ENCODE data around the gene TRPV4. TPM values are rescaled to one million over a fixed set of nuclear protein-coding genes. Genes with fewer than 3 reads are reported as not detected.

TRPV4 gene
- total RNA-seq, 2 experiments from 2014 or later: 2.1 TPM; not detected in 1

- Histone ChIP-seq H3K4me1 (ENCODE audit: insufficient read depth, low read length, poor library complexity, severe bottlenecking) (no peaks in the 10 kb centered on the region), H3K36me3 (ENCODE audit: insufficient read depth, low read length) (no peaks in the 10 kb centered on the region), H3K27ac (ENCODE audit: low read depth, low read length, poor library complexity, severe bottlenecking) (no peak overlapping the region), H2AFZ (ENCODE audit: low read length) (no peak overlapping the region), H4K20me1 (ENCODE audit: insufficient read depth, low read length) (no peaks in the 10 kb centered on the region), H3K4me2 (ENCODE audit: low read length) (no peak overlapping the region), H3K4me3 (ENCODE audit: low read depth, low read length, poor library complexity, severe bottlenecking) (no peak overlapping the region), H3K79me2 (ENCODE audit: insufficient read depth, low read depth, low read length) (no peaks in the 10 kb centered on the region), H3K9me3 (ENCODE audit: low read length) (no peaks in the 10 kb centered on the region), H3K9me2 (ENCODE audit: insufficient read depth, low read length) (no peaks in the 10 kb centered on the region)
- no peak for DNase-seq (ENCODE audit: low spot score)
- intact Hi-C loops (cut with micrococcal nuclease; ENCODE audit: unreplicated experiment): no loop called here
- ChIA-PET POLR2A (no interaction called here), CTCF (ENCODE audit: unreplicated experiment) (no interaction called here)
- no TSS peak for BruUV-seq (replicated peaks)
- TF ChIP-seq CTCF (conservative IDR thresholded peaks at IDR 0.05; ENCODE audit: low read length) (no peak), EZH2phosphoT487 (IDR thresholded peaks at IDR 0.05; ENCODE audit: borderline replicate concordance, low read depth, low read length) (no peak)
Measured at GRCh38 chr12:109807954-109808643, 25.1 kb downstream of the TRPV4 start.

- H3K9me3 ChIP-seq (ENCODE audit: low read length): no peaks in the 10 kb centered on the region
- DNase-seq (ENCODE audit: low spot score): peak; percentile 62
- peak; percentile 98 for TF ChIP-seq CTCF (conservative IDR thresholded peaks at IDR 0.05; ENCODE audit: low read length)
- no peak for TF ChIP-seq EZH2phosphoT487 (IDR thresholded peaks at IDR 0.05; ENCODE audit: borderline replicate concordance, low read depth, low read length)
- no TSS peak for BruUV-seq (replicated peaks)
- CTCF ChIA-PET (ENCODE audit: unreplicated experiment): interaction anchor here (0.6 to 1.3 kb wide), 4 partner anchors 36 to 74 kb away, joined by 3 to 5 read pairs (median 4); no protein-coding TSS in a partner anchor
- no peaks in the 10 kb centered on the region for H3K79me2 ChIP-seq (ENCODE audit: insufficient read depth, low read depth, low read length)
- H2AFZ ChIP-seq (ENCODE audit: low read length): no peak overlapping the region
- no peaks in the 10 kb centered on the region for H4K20me1 ChIP-seq (ENCODE audit: insufficient read depth, low read length)
- H3K9me2 ChIP-seq (ENCODE audit: insufficient read depth, low read length): no peaks in the 10 kb centered on the region
- H3K4me2 ChIP-seq (ENCODE audit: low read length): no peak overlapping the region
- no peak overlapping the region for H3K4me3 ChIP-seq (ENCODE audit: low read depth, low read length, poor library complexity, severe bottlenecking)
- no peak overlapping the region for H3K27ac ChIP-seq (ENCODE audit: low read depth, low read length, poor library complexity, severe bottlenecking)
- intact Hi-C loops (cut with micrococcal nuclease; ENCODE audit: unreplicated experiment): loop anchor here (1.0 kb wide), 2 partner anchors 40 to 75 kb away; partner anchors contain the start of gene GLTP
- no peaks in the 10 kb centered on the region for H3K4me1 ChIP-seq (ENCODE audit: insufficient read depth, low read length, poor library complexity, severe bottlenecking)
- H3K36me3 ChIP-seq (ENCODE audit: insufficient read depth, low read length): no peaks in the 10 kb centered on the region
- POLR2A ChIA-PET: interaction anchor here (0.6 kb wide), 1 partner anchor 69 kb away, joined by 3 read pairs; no protein-coding TSS in a partner anchor
Measured at GRCh38 chr12:109804820-109805761, 28.1 kb downstream of the TRPV4 start.

Data from OCI-LY7 (cell line).